ENCODE data around the gene PCMT1.

PCMT1 gene

DNA sequence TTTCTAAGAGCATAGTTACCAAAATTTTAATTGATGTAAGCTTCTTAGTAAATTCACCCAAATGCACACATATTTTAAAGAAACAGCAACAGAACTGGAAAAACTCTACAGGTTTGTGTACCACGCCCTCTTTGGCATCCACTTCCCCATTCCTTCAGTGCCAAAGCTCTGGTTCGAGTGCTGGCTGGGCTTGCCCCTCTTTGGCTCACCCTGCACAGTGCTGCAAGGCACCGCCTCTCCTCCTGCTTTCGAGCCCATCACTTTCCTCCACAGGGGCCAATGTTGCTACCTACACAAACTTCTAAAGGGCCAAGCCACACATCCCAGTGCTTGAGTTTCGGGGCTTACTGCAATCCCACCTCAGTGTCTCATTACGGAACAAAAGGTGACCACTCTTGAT is 105.0 kb downstream of the PCMT1 start:
- no peak for DNase-seq (ENCODE audit: low read depth, low spot score)

- DNase-seq (ENCODE audit: low read depth, low spot score) = no peak
Observed at GRCh38 chr6:149855040-149855654, 105.6 kb downstream of the PCMT1 start.

GRCh38 chr6:149855741-149856140 is 106.2 kb downstream of the PCMT1 start:
- DNase-seq (ENCODE audit: low read depth, low spot score) = no peak

GRCh38 chr6:149856256-149856994 is 106.9 kb downstream of the PCMT1 start:
- no peak for DNase-seq (ENCODE audit: low read depth, low spot score)

DNA sequence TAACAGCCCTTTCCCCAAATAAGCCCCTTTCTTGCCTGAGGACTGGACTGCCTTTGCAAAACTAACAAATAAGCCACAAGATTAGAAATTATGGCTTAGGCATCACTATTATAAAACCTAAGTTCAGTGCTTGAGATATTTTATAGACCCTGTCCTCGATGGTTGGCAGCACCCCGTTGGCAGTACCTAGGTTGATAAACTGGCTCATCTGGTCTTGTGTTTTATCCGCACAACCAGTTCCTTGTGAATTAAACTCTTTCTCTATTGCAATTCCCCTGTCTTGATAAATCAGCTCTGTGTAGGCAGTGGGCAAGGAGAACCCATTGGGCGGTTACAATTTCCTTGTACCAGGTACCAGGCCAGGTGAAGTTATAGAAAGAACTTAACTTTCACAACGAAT is 108.0 kb downstream of the PCMT1 start:
- no peak for DNase-seq (ENCODE audit: low read depth, low spot score)

DNA sequence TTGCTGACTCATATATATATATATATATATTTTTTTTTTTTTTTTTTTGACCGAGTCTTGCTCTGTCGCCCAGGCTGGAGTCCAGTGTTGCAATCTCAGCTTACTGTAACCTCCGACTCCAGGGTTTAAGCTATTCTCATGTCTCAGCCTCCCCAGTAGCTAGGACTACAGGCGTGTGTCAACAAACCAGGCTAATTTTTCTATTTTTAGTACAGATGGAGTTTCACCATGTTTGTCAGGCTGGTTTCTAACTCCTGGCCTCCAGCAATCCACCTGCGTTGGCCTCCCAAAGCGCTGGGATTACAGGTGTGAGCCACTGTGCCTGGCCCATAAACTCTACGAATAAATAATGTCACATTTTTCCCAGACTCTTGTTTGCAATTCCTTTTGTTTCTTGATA is 109.8 kb downstream of the PCMT1 start:
- DNase-seq (ENCODE audit: low read depth, low spot score) = no peak

GRCh38 chr6:149859938-149860337 is 110.4 kb downstream of the PCMT1 start:
- no peak for DNase-seq (ENCODE audit: low read depth, low spot score)

- no peak for DNase-seq (ENCODE audit: low read depth, low spot score)
Observed at GRCh38 chr6:149860513-149860833, 110.9 kb downstream of the PCMT1 start.
